ENCODE results near the gene ENPP7.

DNA sequence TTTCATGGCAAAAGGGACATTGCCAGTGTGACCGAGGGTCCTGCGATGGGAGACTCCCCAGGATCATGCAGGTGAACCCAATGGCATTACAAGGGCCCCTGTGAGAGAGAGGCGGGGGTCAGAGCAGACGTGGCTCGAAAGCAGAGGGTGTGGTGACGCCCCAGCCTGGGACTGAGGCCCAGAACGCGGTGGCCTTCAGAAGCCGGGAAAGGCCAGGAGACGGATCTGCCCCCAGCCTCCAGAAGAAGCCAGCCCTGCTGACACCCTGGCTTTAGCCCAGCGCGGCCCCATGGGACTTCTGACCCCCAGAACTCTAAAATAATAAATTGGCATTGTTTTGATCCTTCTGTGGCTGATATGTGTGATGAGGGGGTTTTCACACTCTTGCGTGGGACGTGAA is 17.4 kb upstream of the ENPP7 start:
- TF ChIP-seq, protein P1, sequence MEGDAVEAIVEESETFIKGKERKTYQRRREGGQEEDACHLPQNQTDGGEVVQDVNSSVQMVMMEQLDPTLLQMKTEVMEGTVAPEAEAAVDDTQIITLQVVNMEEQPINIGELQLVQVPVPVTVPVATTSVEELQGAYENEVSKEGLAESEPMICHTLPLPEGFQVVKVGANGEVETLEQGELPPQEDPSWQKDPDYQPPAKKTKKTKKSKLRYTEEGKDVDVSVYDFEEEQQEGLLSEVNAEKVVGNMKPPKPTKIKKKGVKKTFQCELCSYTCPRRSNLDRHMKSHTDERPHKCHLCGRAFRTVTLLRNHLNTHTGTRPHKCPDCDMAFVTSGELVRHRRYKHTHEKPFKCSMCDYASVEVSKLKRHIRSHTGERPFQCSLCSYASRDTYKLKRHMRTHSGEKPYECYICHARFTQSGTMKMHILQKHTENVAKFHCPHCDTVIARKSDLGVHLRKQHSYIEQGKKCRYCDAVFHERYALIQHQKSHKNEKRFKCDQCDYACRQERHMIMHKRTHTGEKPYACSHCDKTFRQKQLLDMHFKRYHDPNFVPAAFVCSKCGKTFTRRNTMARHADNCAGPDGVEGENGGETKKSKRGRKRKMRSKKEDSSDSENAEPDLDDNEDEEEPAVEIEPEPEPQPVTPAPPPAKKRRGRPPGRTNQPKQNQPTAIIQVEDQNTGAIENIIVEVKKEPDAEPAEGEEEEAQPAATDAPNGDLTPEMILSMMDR (IDR thresholded peaks at IDR 0.05; ENCODE audit: low read length): no peak
- no peak for TF ChIP-seq EZH2 (optimal IDR thresholded peaks at IDR 0.05; ENCODE audit: low read depth, low read length)
